ENCODE results near the gene HMGCL. TPM values are rescaled to one million over a fixed set of nuclear protein-coding genes. Genes with fewer than 3 reads are reported as not detected.

HMGCL gene
- total RNA-seq, 1 donor from 2014 or later, result 30.7 TPM

GRCh38 chr1:23817633-23818032 lies 7.6 kb downstream of the HMGCL start:
- intact Hi-C loops (cut with micrococcal nuclease), result no loop called here
- no peak overlapping the region for H3K27ac Mint-ChIP-seq
- POLR2A ChIA-PET, result no interaction called here
- H3K27me3 Mint-ChIP-seq, result no peaks in the 10 kb centered on the region
- TF ChIP-seq CTCF (IDR thresholded peaks at IDR 0.05), result no peak
- peaks cover under 1% of the 10 kb centered on the region for H3K4me1 Mint-ChIP-seq
- H3K4me3 Mint-ChIP-seq, result no peak overlapping the region
- H3K36me3 Mint-ChIP-seq (ENCODE audit: low read depth), result peaks cover 47% of the 10 kb centered on the region
- no peaks in the 10 kb centered on the region for H3K9me3 Mint-ChIP-seq
- ATAC-seq (ENCODE audit: low read depth) (no peak), DNase-seq (no peak)
- CTCF ChIA-PET, result interaction anchor here (1.0 to 3.5 kb wide), 2 partner anchors 11 to 99 kb away, joined by 3 to 13 read pairs; no protein-coding TSS in a partner anchor

GRCh38 chr1:23816906-23817305 lies 8.3 kb downstream of the HMGCL start:
- no peak for ATAC-seq (ENCODE audit: low read depth)
- no peak overlapping the region for H3K27ac Mint-ChIP-seq
- H3K36me3 Mint-ChIP-seq (ENCODE audit: low read depth), result peaks cover 51% of the 10 kb centered on the region
- no peaks in the 10 kb centered on the region for H3K9me3 Mint-ChIP-seq
- CTCF ChIA-PET, result interaction anchor here (3.5 kb wide), 1 partner anchor 99 kb away, joined by 13 read pairs; no protein-coding TSS in a partner anchor
- no peak for TF ChIP-seq CTCF (IDR thresholded peaks at IDR 0.05)
- H3K4me3 Mint-ChIP-seq, result no peak overlapping the region
- peaks cover 3% of the 10 kb centered on the region for H3K4me1 Mint-ChIP-seq
- intact Hi-C loops (cut with micrococcal nuclease), result no loop called here
- no peak for DNase-seq
- no peaks in the 10 kb centered on the region for H3K27me3 Mint-ChIP-seq
- POLR2A ChIA-PET, result interaction anchor here (0.8 kb wide), 1 partner anchor 8 kb away, joined by 3 read pairs; the partner anchor contains the start of gene HMGCL

GRCh38 chr1:23816361-23816760 lies 8.9 kb downstream of the HMGCL start:
- no peaks in the 10 kb centered on the region for H3K27me3 Mint-ChIP-seq
- intact Hi-C loops (cut with micrococcal nuclease), result no loop called here
- H3K4me3 Mint-ChIP-seq, result no peak overlapping the region
- no peak for TF ChIP-seq CTCF (IDR thresholded peaks at IDR 0.05)
- DNase-seq, result no peak
- CTCF ChIA-PET, result interaction anchor here (3.5 kb wide), 1 partner anchor 100 kb away, joined by 13 read pairs; no protein-coding TSS in a partner anchor
- no peak overlapping the region for H3K27ac Mint-ChIP-seq
- POLR2A ChIA-PET, result interaction anchor here (0.7 to 0.8 kb wide), 3 partner anchors 9 to 96 kb away, joined by 3 read pairs; partner anchors contain the start of genes GALE and HMGCL
- H3K4me1 Mint-ChIP-seq, result peaks cover 6% of the 10 kb centered on the region
- no peaks in the 10 kb centered on the region for H3K9me3 Mint-ChIP-seq
- H3K36me3 Mint-ChIP-seq (ENCODE audit: low read depth), result peaks cover 56% of the 10 kb centered on the region
- no peak for ATAC-seq (ENCODE audit: low read depth)

GRCh38 chr1:23814016-23814415 lies 11.2 kb downstream of the HMGCL start:
- Mint-ChIP-seq H3K36me3 (ENCODE audit: low read depth) (peaks cover 55% of the 10 kb centered on the region), H3K9me3 (no peaks in the 10 kb centered on the region), H3K4me3 (no peak overlapping the region), H3K4me1 (peaks cover 25% of the 10 kb centered on the region), H3K27ac (no peak overlapping the region), H3K27me3 (no peaks in the 10 kb centered on the region)
- ChIA-PET CTCF (interaction anchor here (0.9 to 5.6 kb wide), 2 partner anchors 102 to 578 kb away, joined by 4 to 188 read pairs; partner anchors contain the start of gene CNR2), POLR2A (interaction anchor here (1.2 kb wide), 1 partner anchor 23 kb away, joined by 3 read pairs; the partner anchor contains the start of gene LYPLA2)
- DNase-seq (no peak), ATAC-seq (ENCODE audit: low read depth) (no peak)
- TF ChIP-seq CTCF (IDR thresholded peaks at IDR 0.05), result no peak
- intact Hi-C loops (cut with micrococcal nuclease), result no loop called here

- Mint-ChIP-seq H3K27ac (peak overlapping the region; percentile 47), H3K36me3 (ENCODE audit: low read depth) (peaks cover 38% of the 10 kb centered on the region), H3K27me3 (no peaks in the 10 kb centered on the region), H3K9me3 (no peaks in the 10 kb centered on the region), H3K4me3 (no peak overlapping the region), H3K4me1 (peaks cover 25% of the 10 kb centered on the region)
- CTCF ChIA-PET, result interaction anchor here (0.7 to 5.6 kb wide), 32 partner anchors 9 to 582 kb away, joined by 3 to 188 read pairs (median 5); partner anchors contain the start of genes CNR2, FUCA1, HMGCL and LYPLA2
- ATAC-seq (ENCODE audit: low read depth) (peak; percentile 86), DNase-seq (peak; percentile 47)
- TF ChIP-seq CTCF (IDR thresholded peaks at IDR 0.05), result peak; percentile 78
- intact Hi-C loops (cut with micrococcal nuclease), result loop anchor here (1.0 kb wide), 1 partner anchor 14 kb away; the partner anchor contains the start of gene HMGCL
- POLR2A ChIA-PET, result interaction anchor here (0.7 to 4.0 kb wide), 11 partner anchors 10 to 380 kb away, joined by 3 to 44 read pairs (median 18); partner anchors contain the start of genes CNR2, GALE, HMGCL and PNRC2
Measured at GRCh38 chr1:23810818-23811540, 14.2 kb downstream of the HMGCL start.
